ENCODE data around the gene ST8SIA4.

ST8SIA4 gene

GRCh38 chr5:100867039-100867562, 36.0 kb downstream of the ST8SIA4 start:
- DNase-seq = no peak

GRCh38 chr5:100864931-100865330, 38.2 kb downstream of the ST8SIA4 start:
- DNase-seq = no peak

GRCh38 chr5:100863739-100864138, 39.3 kb downstream of the ST8SIA4 start:
- no peak for DNase-seq

GRCh38 chr5:100861148-100861547, 41.9 kb downstream of the ST8SIA4 start:
- no peak for DNase-seq

GRCh38 chr5:100860407-100860806, 42.7 kb downstream of the ST8SIA4 start:
- no peak for DNase-seq

GRCh38 chr5:100858987-100859545, 44.0 kb downstream of the ST8SIA4 start:
- DNase-seq = no peak

- DNase-seq = no peak
Observed at GRCh38 chr5:100856462-100856861, 46.6 kb downstream of the ST8SIA4 start.

GRCh38 chr5:100855937-100856430, 47.1 kb downstream of the ST8SIA4 start:
- no peak for DNase-seq

GRCh38 chr5:100855295-100855694, 47.8 kb downstream of the ST8SIA4 start:
- DNase-seq = no peak

GRCh38 chr5:100854591-100854990, 48.5 kb downstream of the ST8SIA4 start:
- no peak for DNase-seq

GRCh38 chr5:100853582-100853981, 49.5 kb downstream of the ST8SIA4 start:
- no peak for DNase-seq

- DNase-seq = peak; percentile 23
Observed at GRCh38 chr5:100852988-100853449, 50.1 kb downstream of the ST8SIA4 start.

- no peak for DNase-seq
Observed at GRCh38 chr5:100852051-100852450, 51.0 kb downstream of the ST8SIA4 start.

- no peak for DNase-seq
Observed at GRCh38 chr5:100846772-100847171, 56.3 kb downstream of the ST8SIA4 start.

GRCh38 chr5:100842080-100842479, 61.0 kb downstream of the ST8SIA4 start:
- DNase-seq = no peak

GRCh38 chr5:100841358-100842076, 61.6 kb downstream of the ST8SIA4 start:
- DNase-seq = peak; percentile 30

- no peak for DNase-seq
Observed at GRCh38 chr5:100840789-100841188, 62.3 kb downstream of the ST8SIA4 start.

- peak; percentile 52 for DNase-seq
Observed at GRCh38 chr5:100840370-100840769, 62.7 kb downstream of the ST8SIA4 start.

GRCh38 chr5:100838048-100838473, 65.0 kb downstream of the ST8SIA4 start:
- DNase-seq = no peak

- DNase-seq = no peak
Observed at GRCh38 chr5:100834519-100834918, 68.6 kb downstream of the ST8SIA4 start.

- no peak for DNase-seq
Observed at GRCh38 chr5:100832252-100833230, 70.5 kb downstream of the ST8SIA4 start.

- no peak for DNase-seq
Observed at GRCh38 chr5:100828898-100829356, 74.2 kb downstream of the ST8SIA4 start.

Data from CD4-positive, alpha-beta T cell treated with Interleukin-12 subunit alpha and Interleukin-12 subunit beta, for 1 hour (primary cell).